H9 (cell line): ENCODE data around the gene OR7A17. TPM values are rescaled to one million over a fixed set of nuclear protein-coding genes. Genes with fewer than 3 reads are reported as not detected.

ENCODE experiments used
- DNase-seq: peaks from one replicate; pipeline ENCODE4 v3.0.0-alpha.2; 2017
- H2AFZ ChIP-seq: one replicate; pipeline ENCODE4 v1.6.1; 2013; ENCODE audit warnings: mild to moderate bottlenecking, low read length, control low read depth, moderate library complexity
- H2AK5ac ChIP-seq: 2 replicates; pipeline ENCODE4 v1.6.1; 2013; ENCODE audit warnings: low read length, control low read depth, mixed read lengths; ENCODE audit not compliant: insufficient read length
- H2BK120ac ChIP-seq: one replicate; pipeline ENCODE4 v1.6.1; 2013; ENCODE audit warnings: low read depth, mild to moderate bottlenecking, low read length, control low read depth, inconsistent platforms; ENCODE audit not compliant: poor library complexity, severe bottlenecking
- H2BK12ac ChIP-seq: 2 replicates; pipeline ENCODE4 v1.6.1; 2013; ENCODE audit warnings: low read length, control low read depth, mixed read lengths, low read depth; ENCODE audit not compliant: insufficient read length
- H2BK15ac ChIP-seq: 2 replicates; pipeline ENCODE4 v1.6.1; 2013; ENCODE audit warnings: low read depth, low read length, control low read depth
- H2BK20ac ChIP-seq: one replicate; pipeline ENCODE4 v1.6.1; 2013; ENCODE audit warnings: low read depth, mild to moderate bottlenecking, low read length, control low read depth, inconsistent platforms; ENCODE audit not compliant: poor library complexity, severe bottlenecking
- H2BK5ac ChIP-seq: 2 replicates; pipeline ENCODE4 v1.6.1; 2013; ENCODE audit warnings: low read length, control low read depth, mixed read lengths; ENCODE audit not compliant: insufficient read length
- H3K14ac ChIP-seq: 2 replicates; pipeline ENCODE4 v1.6.1; 2013; ENCODE audit warnings: low read length, control low read depth; ENCODE audit not compliant: insufficient read depth
- H3K18ac ChIP-seq: 2 replicates; pipeline ENCODE4 v1.6.1; 2013; ENCODE audit warnings: low read depth, mild to moderate bottlenecking, mixed read lengths, low read length, control low read depth; ENCODE audit not compliant: insufficient read length
- H3K23ac ChIP-seq: 2 replicates; pipeline ENCODE4 v1.6.1; 2013; ENCODE audit warnings: low read length, control low read depth, mixed read lengths, low read depth; ENCODE audit not compliant: insufficient read length
- H3K23me2 ChIP-seq: 2 replicates; pipeline ENCODE4 v1.6.1; 2013; ENCODE audit warnings: low read depth, mild to moderate bottlenecking, mixed read lengths, low read length, control low read depth; ENCODE audit not compliant: insufficient read length, poor library complexity, severe bottlenecking
- H3K27ac ChIP-seq: 2 replicates; pipeline ENCODE4 v1.5.1; 2013; ENCODE audit warnings: low read length, control low read depth, mixed read lengths, low read depth; ENCODE audit not compliant: insufficient read length
- H3K27me3 ChIP-seq: 2 replicates; pipeline ENCODE4 v1.6.1; 2013; ENCODE audit warnings: low read length, control low read depth, inconsistent platforms; ENCODE audit not compliant: insufficient read depth
- H3K4ac ChIP-seq: 2 replicates; pipeline ENCODE4 v1.6.1; 2013; ENCODE audit warnings: low read depth, mild to moderate bottlenecking, control low read depth, inconsistent platforms, low read length, moderate library complexity
- H3K4me1 ChIP-seq: 2 replicates; pipeline ENCODE4 v1.6.1; 2013; ENCODE audit warnings: low read length, control low read depth, inconsistent platforms; ENCODE audit not compliant: insufficient read depth
- H3K4me2 ChIP-seq: 2 replicates; pipeline ENCODE4 v1.6.1; 2013; ENCODE audit warnings: low read length, control low read depth, mixed read lengths; ENCODE audit not compliant: insufficient read length, insufficient read depth
- H3K56ac ChIP-seq: 2 replicates; pipeline ENCODE4 v1.6.1; 2013; ENCODE audit warnings: low read depth, mild to moderate bottlenecking, mixed read lengths, low read length, control low read depth; ENCODE audit not compliant: insufficient read length
- H3K79me1 ChIP-seq: 2 replicates; pipeline ENCODE4 v1.6.1; 2013; ENCODE audit warnings: low read depth, mild to moderate bottlenecking, moderate library complexity, low read length, control low read depth, inconsistent platforms; ENCODE audit not compliant: insufficient read depth, poor library complexity, severe bottlenecking
- H3K79me2 ChIP-seq: 2 replicates; pipeline ENCODE4 v1.6.1; 2013; ENCODE audit warnings: low read length, control low read depth, inconsistent platforms; ENCODE audit not compliant: insufficient read depth
- H3K9ac ChIP-seq: 2 replicates; pipeline ENCODE4 v1.6.1; 2013; ENCODE audit warnings: low read length, control low read depth, mixed read lengths; ENCODE audit not compliant: insufficient read length; ENCODE audit errors: extremely low read depth
- H3K9me3 ChIP-seq: one replicate; pipeline ENCODE4 v1.6.1; 2013; ENCODE audit warnings: low read depth, low read length, inconsistent platforms; ENCODE audit not compliant: control insufficient read depth
- H3T11ph ChIP-seq: one replicate; pipeline ENCODE4 v1.6.1; 2013; ENCODE audit warnings: mild to moderate bottlenecking, low read length, control low read depth, inconsistent platforms
- H4K20me1 ChIP-seq: one replicate; pipeline ENCODE4 v1.6.1; 2013; ENCODE audit not compliant: control insufficient read depth, insufficient read length, insufficient read depth
- H4K5ac ChIP-seq: 2 replicates; pipeline ENCODE4 v1.6.1; 2013; ENCODE audit warnings: low read depth, mild to moderate bottlenecking, mixed read lengths, low read length, control low read depth; ENCODE audit not compliant: insufficient read length
- H4K8ac ChIP-seq: replicated peaks from 2 replicates; pipeline ENCODE4 v1.6.1; 2013; ENCODE audit warnings: low read length, control low read depth, mixed read lengths, low read depth; ENCODE audit not compliant: insufficient read length
- H4K91ac ChIP-seq: 2 replicates; pipeline ENCODE4 v1.6.1; 2013; ENCODE audit warnings: low read depth, mild to moderate bottlenecking, moderate library complexity, mixed read lengths, low read length, control low read depth; ENCODE audit not compliant: insufficient read length
- H3K27ac Mint-ChIP-seq, 3 experiments: 2 replicates in 2 of 3; 3 replicates in 1 of 3; pipeline ENCODE4 v1.8.0; 2020 to 2021; ENCODE audit warnings: mixed read lengths in 3 of 3, mild to moderate bottlenecking in 1 of 3, moderate library complexity in 1 of 3
- H3K27me3 Mint-ChIP-seq: 2 replicates; pipeline ENCODE4 v1.8.0; 2021; ENCODE audit warnings: low read depth, mild to moderate bottlenecking, moderate library complexity, mixed read lengths
- H3K36me3 Mint-ChIP-seq, 3 experiments: 2 replicates in 2 of 3; 3 replicates in 1 of 3; pipeline ENCODE4 v1.8.0; 2020 to 2021; ENCODE audit warnings: low read depth in 3 of 3, mixed read lengths in 3 of 3; ENCODE audit not compliant: insufficient read depth in 1 of 3
- H3K4me1 Mint-ChIP-seq, 2 experiments: 2 replicates each; pipeline ENCODE4 v1.8.0; 2020; ENCODE audit warnings: mixed read lengths in 2 of 2
- H3K4me3 Mint-ChIP-seq, 2 experiments: 2 replicates in 1 of 2; 3 replicates in 1 of 2; pipeline ENCODE4 v1.8.0; 2020 to 2021; ENCODE audit warnings: mild to moderate bottlenecking in 2 of 2, mixed read lengths in 2 of 2, moderate library complexity in 1 of 2
- H3K9me3 Mint-ChIP-seq, 2 experiments: 2 replicates in 1 of 2; 3 replicates in 1 of 2; pipeline ENCODE4 v1.8.0; 2020; ENCODE audit warnings: mild to moderate bottlenecking in 2 of 2, mixed read lengths in 2 of 2, moderate library complexity in 1 of 2
- CTCF ChIP-seq: fragments of 200-600 bp; sonication (generic); conservative IDR thresholded peaks from 3 replicates; pipeline ENCODE4 v1.8.0; 2021; ENCODE audit warnings: antibody characterized with exemption, mild to moderate bottlenecking
- WGBS: extraction: QIAGEN DNeasy Blood & Tissue Kit; methylation state at CpG from one replicate; pipeline ENCODE4 v1.1.7; 2013; ENCODE audit warnings: missing lambda C conversion rate, low lambda C conversion rate, mixed read lengths; ENCODE audit not compliant: insufficient read length; ENCODE audit errors: extremely low coverage; 5-methylcytosine and 5-hydroxymethylcytosine counted together
- total RNA-seq: library from RNA; stranded (reverse); gene quantifications from 2 replicates; pipeline ENCODE4 v1.2.1, GENCODE V29; 2021

OR7A17 gene
- total RNA-seq, 1 experiment from 2014 or later, result not detected

- no peak overlapping the region for H2BK12ac ChIP-seq
- H3K9me3 Mint-ChIP-seq, result peaks cover 7 to 97% of the 10 kb centered on the region in 2 experiments
- no peaks in the 10 kb centered on the region for H3K23me2 ChIP-seq
- no peaks in the 10 kb centered on the region for H3K4me1 ChIP-seq
- H3K27ac Mint-ChIP-seq, result no peak overlapping the region
- DNase-seq, result no peak
- no peak overlapping the region for H4K5ac ChIP-seq
- no peak overlapping the region for H3K4ac ChIP-seq
- no peaks in the 10 kb centered on the region for H3K4me1 Mint-ChIP-seq
- H2AFZ ChIP-seq, result no peak overlapping the region
- H3K4me2 ChIP-seq, result no peak overlapping the region
- no peak overlapping the region for H3T11ph ChIP-seq
- H4K20me1 ChIP-seq, result no peaks in the 10 kb centered on the region
- no peaks in the 10 kb centered on the region for H3K79me1 ChIP-seq
- H3K23ac ChIP-seq, result no peak overlapping the region
- peaks cover 6% of the 10 kb centered on the region for H3K9me3 ChIP-seq
- peaks cover 0 to 25% (median 0%) of the 10 kb centered on the region in 3 experiments; a peak in 2 of 7 replicates for H3K36me3 Mint-ChIP-seq
- H2BK5ac ChIP-seq, result no peak overlapping the region
- no peak overlapping the region for H2BK15ac ChIP-seq
- H3K79me2 ChIP-seq, result no peaks in the 10 kb centered on the region
- H3K27ac ChIP-seq, result no peak overlapping the region
- WGBS, result no CpG with 5 or more reads among the region's 2 CpGs
- no peaks in the 10 kb centered on the region for H3K27me3 Mint-ChIP-seq
- no peak overlapping the region for H2AK5ac ChIP-seq
- H3K9ac ChIP-seq, result no peak overlapping the region
- H2BK20ac ChIP-seq, result no peak overlapping the region
- no peak overlapping the region for H3K56ac ChIP-seq
- no peak overlapping the region for H2BK120ac ChIP-seq
- H3K27me3 ChIP-seq, result no peaks in the 10 kb centered on the region
- no peak overlapping the region for H4K8ac ChIP-seq
- H3K18ac ChIP-seq, result no peak overlapping the region
- TF ChIP-seq CTCF, result no peak
- H4K91ac ChIP-seq, result no peak overlapping the region
- no peak overlapping the region for H3K4me3 Mint-ChIP-seq
- no peak overlapping the region for H3K14ac ChIP-seq
These were observed 15.8 kb upstream of the OR7A17 start for GRCh38 chr19:14901675-14902260.
